Measurements from ENCODE around the gene CRIP2. TPM values are rescaled to one million over a fixed set of nuclear protein-coding genes. Genes with fewer than 3 reads are reported as not detected.
A peak's percentile ranks its signal among the peaks of the same experiment; 100 is the strongest.

CRIP2 gene
- total RNA-seq, 1 experiment from 2014 or later: 1.5 TPM

GRCh38 chr14:105495990-105496830 lies 21.6 kb downstream of the CRIP2 start:
- Histone ChIP-seq H3K4me1 (peaks cover 3% of the 10 kb centered on the region; the same call in 1 of the 2 replicates), H3K27me3 (replicated peaks; ENCODE audit: control insufficient read depth, insufficient read depth, low read length) (no peaks in the 10 kb centered on the region), H3K9me3 (no peaks in the 10 kb centered on the region), H3K4me3 (ENCODE audit: low read depth, low read length) (no peak overlapping the region), H3K36me3 (ENCODE audit: control insufficient read depth, insufficient read depth, low read length) (no peaks in the 10 kb centered on the region; the same call in 1 of the 2 replicates)
- H3K27ac Mint-ChIP-seq (ENCODE audit: unreplicated experiment): no peak overlapping the region
- H3K27me3 Mint-ChIP-seq (ENCODE audit: insufficient read depth, unreplicated experiment): no peaks in the 10 kb centered on the region
- H3K9me3 Mint-ChIP-seq (ENCODE audit: unreplicated experiment): no peaks in the 10 kb centered on the region
- H3K36me3 Mint-ChIP-seq (ENCODE audit: insufficient read depth, unreplicated experiment): peaks cover 24% of the 10 kb centered on the region
- peak in 1 of 2 experiments; percentile 33 for DNase-seq
- TF ChIP-seq CTCF (IDR thresholded peaks at IDR 0.05; ENCODE audit: insufficient read depth in 1 of 2, low read depth in 1 of 2, low read length in 1 of 2, severe bottlenecking in 1 of 2, unreplicated experiment in 1 of 2): no peak
- intact Hi-C loops (cut with micrococcal nuclease; ENCODE audit: unreplicated experiment): no loop called here
- CTCF ChIA-PET: no interaction called here
- POLR2A ChIA-PET: no interaction called here
- no TSS peak for BruUV-seq (replicated peaks)
- no peak overlapping the region for H3K4me3 Mint-ChIP-seq (ENCODE audit: unreplicated experiment)
- no peaks in the 10 kb centered on the region for H3K4me1 Mint-ChIP-seq (ENCODE audit: low read depth, unreplicated experiment)

- Mint-ChIP-seq H3K4me1 (ENCODE audit: low read depth, unreplicated experiment) (no peaks in the 10 kb centered on the region), H3K27ac (ENCODE audit: unreplicated experiment) (no peak overlapping the region), H3K4me3 (ENCODE audit: unreplicated experiment) (no peak overlapping the region), H3K27me3 (ENCODE audit: insufficient read depth, unreplicated experiment) (no peaks in the 10 kb centered on the region), H3K36me3 (ENCODE audit: insufficient read depth, unreplicated experiment) (peaks cover 18% of the 10 kb centered on the region), H3K9me3 (ENCODE audit: unreplicated experiment) (no peaks in the 10 kb centered on the region)
- BruUV-seq (replicated peaks): no TSS peak
- H3K27me3 ChIP-seq (replicated peaks; ENCODE audit: control insufficient read depth, insufficient read depth, low read length): no peaks in the 10 kb centered on the region
- ChIA-PET CTCF (interaction anchor here (1.0 kb wide), 1 partner anchor 16 kb away, joined by 3 read pairs; no protein-coding TSS in a partner anchor), POLR2A (no interaction called here)
- TF ChIP-seq CTCF (IDR thresholded peaks at IDR 0.05; ENCODE audit: insufficient read depth in 1 of 2, low read depth in 1 of 2, low read length in 1 of 2, severe bottlenecking in 1 of 2, unreplicated experiment in 1 of 2): no peak
- H3K9me3 ChIP-seq: no peaks in the 10 kb centered on the region
- no peak for DNase-seq
- no peak overlapping the region for H3K4me3 ChIP-seq (ENCODE audit: low read depth, low read length)
- no peaks in the 10 kb centered on the region; the same call in 1 of the 2 replicates for H3K36me3 ChIP-seq (ENCODE audit: control insufficient read depth, insufficient read depth, low read length)
- intact Hi-C loops (cut with micrococcal nuclease; ENCODE audit: unreplicated experiment): no loop called here
- H3K4me1 ChIP-seq: peaks cover under 1% of the 10 kb centered on the region; the same call in 1 of the 2 replicates
These were observed 22.4 kb downstream of the CRIP2 start for GRCh38 chr14:105496831-105497591.

GRCh38 chr14:105497671-105498429 lies 23.2 kb downstream of the CRIP2 start:
- H3K27ac Mint-ChIP-seq (ENCODE audit: unreplicated experiment): no peak overlapping the region
- Histone ChIP-seq H3K4me1 (no peaks in the 10 kb centered on the region), H3K27me3 (replicated peaks; ENCODE audit: control insufficient read depth, insufficient read depth, low read length) (no peaks in the 10 kb centered on the region), H3K4me3 (ENCODE audit: low read depth, low read length) (no peak overlapping the region), H3K9me3 (no peaks in the 10 kb centered on the region), H3K36me3 (ENCODE audit: control insufficient read depth, insufficient read depth, low read length) (no peaks in the 10 kb centered on the region)
- no peaks in the 10 kb centered on the region for H3K27me3 Mint-ChIP-seq (ENCODE audit: insufficient read depth, unreplicated experiment)
- ChIA-PET CTCF (interaction anchor here (1.0 kb wide), 1 partner anchor 17 kb away, joined by 3 read pairs; no protein-coding TSS in a partner anchor), POLR2A (no interaction called here)
- H3K9me3 Mint-ChIP-seq (ENCODE audit: unreplicated experiment): no peaks in the 10 kb centered on the region
- no TSS peak for BruUV-seq (replicated peaks)
- no peak overlapping the region for H3K4me3 Mint-ChIP-seq (ENCODE audit: unreplicated experiment)
- H3K36me3 Mint-ChIP-seq (ENCODE audit: insufficient read depth, unreplicated experiment): peaks cover 22% of the 10 kb centered on the region
- TF ChIP-seq CTCF (IDR thresholded peaks at IDR 0.05; ENCODE audit: insufficient read depth in 1 of 2, low read depth in 1 of 2, low read length in 1 of 2, severe bottlenecking in 1 of 2, unreplicated experiment in 1 of 2): no peak
- H3K4me1 Mint-ChIP-seq (ENCODE audit: low read depth, unreplicated experiment): no peaks in the 10 kb centered on the region
- DNase-seq: peak in 1 of 2 experiments; percentile 29
- intact Hi-C loops (cut with micrococcal nuclease; ENCODE audit: unreplicated experiment): no loop called here
